ENCODE measurements around the gene SMARCA2. TPM values are rescaled to one million over a fixed set of nuclear protein-coding genes. Genes with fewer than 3 reads are reported as not detected.

The SMARCA2 gene
- total and polyA plus RNA-seq, 4 donors: 18.8 to 67.0 (median 41.1) TPM

- Histone ChIP-seq H3K9me3 (ENCODE audit: control insufficient read depth in 4 of 4, low read length in 3 of 4) (no peaks in the 10 kb centered on the region), H3K36me3 (ENCODE audit: control insufficient read depth in 4 of 4, insufficient read depth in 3 of 4, low read depth in 1 of 4, low read length in 3 of 4) (peaks cover 3 to 20% (median 16%) of the 10 kb centered on the region in 4 donors), H3K4me3 (ENCODE audit: low read depth in 1 of 3, low read length in 3 of 3) (no peak overlapping the region), H3K27me3 (ENCODE audit: control insufficient read depth in 4 of 4, insufficient read depth in 4 of 4, low read length in 3 of 4) (no peaks in the 10 kb centered on the region), H3K9ac (ENCODE audit: low read depth in 1 of 2, low read length in 2 of 2) (no peak overlapping the region), H3K4me1 (ENCODE audit: control insufficient read depth in 4 of 4, insufficient read depth in 4 of 4, low read length in 3 of 4) (peaks cover 0 to 25% (median 4%) of the 10 kb centered on the region in 4 donors), H3K27ac (ENCODE audit: low read depth in 1 of 2, low read length in 2 of 2) (no peak overlapping the region)
- DNase-seq (ENCODE audit: low spot score): no peak
- TF ChIP-seq EGR1 (IDR thresholded peaks at IDR 0.05; ENCODE audit: low read depth in 2 of 2): no peak
- TF ChIP-seq RXRA (IDR thresholded peaks at IDR 0.05): no peak
- TF ChIP-seq RAD21 (IDR thresholded peaks at IDR 0.05): no peak
- TF ChIP-seq FOXA1 (IDR thresholded peaks at IDR 0.05): no peak
- TF ChIP-seq SP1 (IDR thresholded peaks at IDR 0.05): no peak
- TF ChIP-seq, protein P1, sequence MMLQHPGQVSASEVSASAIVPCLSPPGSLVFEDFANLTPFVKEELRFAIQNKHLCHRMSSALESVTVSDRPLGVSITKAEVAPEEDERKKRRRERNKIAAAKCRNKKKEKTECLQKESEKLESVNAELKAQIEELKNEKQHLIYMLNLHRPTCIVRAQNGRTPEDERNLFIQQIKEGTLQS (IDR thresholded peaks at IDR 0.05): no peak
- TF ChIP-seq FOXA2 (IDR thresholded peaks at IDR 0.05): no peak
- no peak for TF ChIP-seq TAF1 (conservative IDR thresholded peaks at IDR 0.05)
- TF ChIP-seq JUND (IDR thresholded peaks at IDR 0.05): no peak
- no peak for TF ChIP-seq HNF4A (conservative IDR thresholded peaks at IDR 0.05)
- TF ChIP-seq YY1 (IDR thresholded peaks at IDR 0.05): no peak
- TF ChIP-seq NR2F2 (IDR thresholded peaks at IDR 0.05): no peak
- TF ChIP-seq, protein P2, sequence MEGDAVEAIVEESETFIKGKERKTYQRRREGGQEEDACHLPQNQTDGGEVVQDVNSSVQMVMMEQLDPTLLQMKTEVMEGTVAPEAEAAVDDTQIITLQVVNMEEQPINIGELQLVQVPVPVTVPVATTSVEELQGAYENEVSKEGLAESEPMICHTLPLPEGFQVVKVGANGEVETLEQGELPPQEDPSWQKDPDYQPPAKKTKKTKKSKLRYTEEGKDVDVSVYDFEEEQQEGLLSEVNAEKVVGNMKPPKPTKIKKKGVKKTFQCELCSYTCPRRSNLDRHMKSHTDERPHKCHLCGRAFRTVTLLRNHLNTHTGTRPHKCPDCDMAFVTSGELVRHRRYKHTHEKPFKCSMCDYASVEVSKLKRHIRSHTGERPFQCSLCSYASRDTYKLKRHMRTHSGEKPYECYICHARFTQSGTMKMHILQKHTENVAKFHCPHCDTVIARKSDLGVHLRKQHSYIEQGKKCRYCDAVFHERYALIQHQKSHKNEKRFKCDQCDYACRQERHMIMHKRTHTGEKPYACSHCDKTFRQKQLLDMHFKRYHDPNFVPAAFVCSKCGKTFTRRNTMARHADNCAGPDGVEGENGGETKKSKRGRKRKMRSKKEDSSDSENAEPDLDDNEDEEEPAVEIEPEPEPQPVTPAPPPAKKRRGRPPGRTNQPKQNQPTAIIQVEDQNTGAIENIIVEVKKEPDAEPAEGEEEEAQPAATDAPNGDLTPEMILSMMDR (IDR thresholded peaks at IDR 0.05; ENCODE audit: low read depth, low read length, missing input control): no peak
- 95% methylated on average over 7 of the region's 7 CpGs for WGBS
These were observed 13.7 kb downstream of the SMARCA2 start for GRCh38 chr9:2028888-2029287.

- no peak overlapping the region for H3K4me3 ChIP-seq (ENCODE audit: low read depth in 1 of 3, low read length in 3 of 3)
- no peak overlapping the region for H3K27ac ChIP-seq (ENCODE audit: low read depth in 1 of 2, low read length in 2 of 2)
- H3K4me1 ChIP-seq (ENCODE audit: control insufficient read depth in 4 of 4, insufficient read depth in 4 of 4, low read length in 3 of 4): peaks cover 0 to 17% (median 4%) of the 10 kb centered on the region in 4 donors
- 84% methylated on average over 2 of the region's 2 CpGs for WGBS
- H3K27me3 ChIP-seq (ENCODE audit: control insufficient read depth in 4 of 4, insufficient read depth in 4 of 4, low read length in 3 of 4): no peaks in the 10 kb centered on the region
- no peaks in the 10 kb centered on the region for H3K9me3 ChIP-seq (ENCODE audit: control insufficient read depth in 4 of 4, low read length in 3 of 4)
- TF ChIP-seq YY1 (IDR thresholded peaks at IDR 0.05): no peak
- no peak for TF ChIP-seq FOXA1 (IDR thresholded peaks at IDR 0.05)
- TF ChIP-seq, protein P1 (IDR thresholded peaks at IDR 0.05): no peak
- no peak for DNase-seq (ENCODE audit: low spot score)
- H3K36me3 ChIP-seq (ENCODE audit: control insufficient read depth in 4 of 4, insufficient read depth in 3 of 4, low read depth in 1 of 4, low read length in 3 of 4): peaks cover 3 to 26% (median 22%) of the 10 kb centered on the region in 4 donors
- H3K9ac ChIP-seq (ENCODE audit: low read depth in 1 of 2, low read length in 2 of 2): no peak overlapping the region
These were observed 14.6 kb downstream of the SMARCA2 start for GRCh38 chr9:2029666-2030170.

GRCh38 chr9:2032234-2032633 lies 17.1 kb downstream of the SMARCA2 start:
- no peak for DNase-seq (ENCODE audit: low spot score)
- Histone ChIP-seq H3K4me3 (ENCODE audit: low read depth in 1 of 3, low read length in 3 of 3) (no peak overlapping the region), H3K4me1 (ENCODE audit: control insufficient read depth in 4 of 4, insufficient read depth in 4 of 4, low read length in 3 of 4) (peaks cover 0 to 5% (median 2%) of the 10 kb centered on the region in 4 donors), H3K27me3 (ENCODE audit: control insufficient read depth in 4 of 4, insufficient read depth in 4 of 4, low read length in 3 of 4) (no peaks in the 10 kb centered on the region), H3K36me3 (ENCODE audit: control insufficient read depth in 4 of 4, insufficient read depth in 3 of 4, low read depth in 1 of 4, low read length in 3 of 4) (peaks cover 3 to 30% (median 29%) of the 10 kb centered on the region in 4 donors), H3K9ac (ENCODE audit: low read depth in 1 of 2, low read length in 2 of 2) (no peak overlapping the region), H3K9me3 (ENCODE audit: control insufficient read depth in 4 of 4, low read length in 3 of 4) (no peaks in the 10 kb centered on the region), H3K27ac (ENCODE audit: low read depth in 1 of 2, low read length in 2 of 2) (no peak overlapping the region)
- 65% methylated on average over 5 of the region's 5 CpGs for WGBS
- TF ChIP-seq HNF4A (conservative IDR thresholded peaks at IDR 0.05) (no peak), YY1 (IDR thresholded peaks at IDR 0.05) (no peak), NR2F2 (IDR thresholded peaks at IDR 0.05) (no peak), REST (IDR thresholded peaks at IDR 0.05) (no peak), EGR1 (IDR thresholded peaks at IDR 0.05; ENCODE audit: low read depth in 2 of 2) (no peak), FOXA1 (IDR thresholded peaks at IDR 0.05) (no peak), HNF4G (IDR thresholded peaks at IDR 0.05) (no peak), MAX (IDR thresholded peaks at IDR 0.05) (no peak), FOXA2 (IDR thresholded peaks at IDR 0.05) (no peak), TAF1 (conservative IDR thresholded peaks at IDR 0.05) (no peak), JUND (IDR thresholded peaks at IDR 0.05) (no peak), RXRA (IDR thresholded peaks at IDR 0.05) (no peak), SP1 (IDR thresholded peaks at IDR 0.05) (no peak)
- TF ChIP-seq, protein P2 (IDR thresholded peaks at IDR 0.05; ENCODE audit: low read depth, low read length, missing input control): no peak
- TF ChIP-seq, protein P1 (IDR thresholded peaks at IDR 0.05): no peak

Data from liver (tissue), 9 donors.